NCI-H748 (cell line): ENCODE results near the gene LBH.

Experiments used
- DNase-seq: peaks from one replicate; lab custom pipeline; 2025; ENCODE audit not compliant: unreplicated experiment; lab: John Stamatoyannopoulos, UW

The LBH gene

DNA sequence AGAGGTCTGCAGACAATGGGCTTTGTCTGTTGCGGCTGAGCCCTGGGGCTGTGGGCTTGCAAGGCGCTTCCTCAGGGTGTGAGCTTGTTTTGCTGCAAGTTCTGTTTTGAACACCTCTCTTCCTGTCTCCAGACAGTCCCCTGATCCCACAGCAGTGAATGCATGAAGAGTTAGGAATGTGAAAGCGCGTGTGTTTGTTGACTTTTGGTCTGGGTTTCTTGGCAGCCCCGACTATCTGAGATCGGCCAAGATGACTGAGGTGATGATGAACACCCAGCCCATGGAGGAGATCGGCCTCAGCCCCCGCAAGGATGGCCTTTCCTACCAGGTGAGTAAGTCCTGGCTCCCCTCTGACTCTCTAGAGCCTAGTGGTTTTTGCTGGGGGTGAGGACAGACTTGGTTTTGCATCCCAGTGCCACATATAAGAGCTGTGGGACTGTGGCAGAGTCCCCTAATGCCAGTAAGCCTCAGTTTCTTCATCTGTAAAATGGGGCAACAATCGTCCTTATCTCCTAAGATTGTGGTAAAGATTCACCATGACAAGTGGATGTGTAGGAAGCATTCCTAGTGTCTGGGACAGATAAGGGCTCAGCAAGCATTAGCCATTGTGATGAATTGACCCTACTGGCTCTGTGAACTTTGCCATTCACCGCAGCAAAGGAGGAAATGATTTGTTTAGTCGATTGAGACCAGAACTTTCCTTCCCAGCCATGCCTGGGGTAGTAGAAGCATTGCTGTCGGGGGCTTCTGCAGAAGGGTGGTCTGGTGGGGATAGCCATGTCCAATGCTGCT, 3.0 kb downstream of the LBH start:
- no peak for DNase-seq

DNA sequence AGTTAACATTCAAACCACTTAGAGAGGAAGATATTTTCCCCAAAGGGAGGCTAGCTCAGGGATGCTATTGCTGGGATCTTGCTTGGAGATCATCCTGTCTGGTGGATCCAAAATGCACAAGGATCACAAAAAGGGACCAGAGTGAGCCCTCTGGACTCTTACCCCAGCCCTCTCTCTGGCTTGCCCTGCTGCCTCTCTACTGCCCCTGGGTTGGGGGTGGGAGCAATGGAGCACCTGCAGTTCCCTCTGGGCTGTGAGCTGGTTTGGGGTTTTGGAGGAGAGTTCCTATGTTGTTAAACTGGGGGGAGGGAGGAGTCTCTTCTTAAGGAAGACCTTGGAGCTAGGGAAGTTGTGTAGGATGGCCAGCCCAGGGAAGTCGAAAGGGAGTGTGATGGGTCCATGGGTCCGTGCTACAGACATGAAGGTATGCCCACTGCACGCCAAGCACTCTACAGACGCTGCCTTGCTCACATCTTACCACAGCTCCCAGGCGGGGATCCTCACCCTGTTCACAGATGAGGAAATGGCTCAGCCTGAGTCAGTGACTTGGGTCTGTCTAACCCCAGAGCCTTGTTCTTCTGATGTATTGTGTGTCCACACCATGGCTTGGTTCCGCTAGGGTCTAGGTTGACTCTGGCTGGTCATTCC, 3.8 kb downstream of the LBH start:
- no peak for DNase-seq

DNA sequence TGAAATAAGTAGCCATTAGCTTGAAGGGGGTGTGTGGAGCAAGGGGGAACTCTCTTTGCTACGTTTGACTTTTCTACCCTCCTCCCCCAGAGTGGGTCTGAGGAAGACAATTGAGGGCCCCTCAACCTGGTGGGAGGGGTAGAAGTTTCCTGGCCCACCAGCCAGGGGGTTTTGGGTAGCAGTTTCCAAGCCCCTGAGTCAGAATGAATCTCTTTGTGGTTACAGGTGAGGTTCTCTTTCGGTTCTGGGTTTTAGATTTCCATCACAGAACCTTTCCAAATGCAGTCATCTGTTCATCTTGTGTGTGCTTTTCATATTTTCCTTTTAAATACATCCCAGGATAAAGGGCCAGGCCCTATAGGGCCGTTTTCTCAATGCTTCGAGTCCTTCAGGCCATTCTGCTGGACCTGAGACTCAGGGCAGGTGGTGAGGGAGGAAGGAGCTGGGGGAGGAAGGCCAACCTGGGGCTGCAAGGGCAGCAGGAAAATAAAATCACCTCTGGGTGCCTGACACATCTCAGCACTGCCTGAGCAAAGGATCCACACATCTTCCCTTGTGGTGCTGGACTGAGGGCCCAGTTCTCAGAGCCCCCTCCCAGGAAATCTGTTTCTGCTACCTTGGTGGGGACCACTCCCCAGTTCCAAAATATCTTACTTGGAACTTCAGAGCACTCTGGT, 4.7 kb downstream of the LBH start:
- no peak for DNase-seq

DNA sequence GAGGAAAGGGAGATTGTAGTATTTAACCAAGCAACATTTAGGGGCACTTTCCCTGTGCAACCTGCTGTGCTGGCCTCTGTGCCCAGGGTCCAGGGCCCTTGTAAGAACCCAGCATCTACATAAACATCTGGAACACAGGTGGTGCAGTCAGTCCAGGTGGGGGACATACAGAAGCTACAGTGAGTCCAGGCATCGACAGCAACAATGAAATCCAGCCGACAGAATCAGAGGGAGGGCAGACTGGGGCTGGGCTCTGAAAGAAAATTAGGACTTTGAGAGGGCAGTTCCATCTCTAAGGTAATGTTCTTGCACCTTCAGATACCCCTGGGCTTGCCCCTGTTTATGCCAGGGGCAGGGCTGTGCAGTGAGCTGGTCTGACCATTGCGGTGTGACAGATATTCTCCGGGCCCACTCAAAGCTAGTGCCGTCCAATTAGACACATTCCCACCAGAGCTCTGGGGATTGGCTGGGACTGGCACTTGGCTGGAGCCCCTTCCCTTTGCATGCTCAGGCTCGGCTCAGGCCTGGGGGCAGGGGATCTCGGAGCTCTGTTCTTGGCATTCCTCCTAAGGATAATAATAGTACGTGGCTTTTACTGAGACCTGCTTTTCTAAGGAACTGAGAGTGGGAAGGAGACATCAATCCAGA, 5.4 kb downstream of the LBH start:
- DNase-seq, result no peak

DNA sequence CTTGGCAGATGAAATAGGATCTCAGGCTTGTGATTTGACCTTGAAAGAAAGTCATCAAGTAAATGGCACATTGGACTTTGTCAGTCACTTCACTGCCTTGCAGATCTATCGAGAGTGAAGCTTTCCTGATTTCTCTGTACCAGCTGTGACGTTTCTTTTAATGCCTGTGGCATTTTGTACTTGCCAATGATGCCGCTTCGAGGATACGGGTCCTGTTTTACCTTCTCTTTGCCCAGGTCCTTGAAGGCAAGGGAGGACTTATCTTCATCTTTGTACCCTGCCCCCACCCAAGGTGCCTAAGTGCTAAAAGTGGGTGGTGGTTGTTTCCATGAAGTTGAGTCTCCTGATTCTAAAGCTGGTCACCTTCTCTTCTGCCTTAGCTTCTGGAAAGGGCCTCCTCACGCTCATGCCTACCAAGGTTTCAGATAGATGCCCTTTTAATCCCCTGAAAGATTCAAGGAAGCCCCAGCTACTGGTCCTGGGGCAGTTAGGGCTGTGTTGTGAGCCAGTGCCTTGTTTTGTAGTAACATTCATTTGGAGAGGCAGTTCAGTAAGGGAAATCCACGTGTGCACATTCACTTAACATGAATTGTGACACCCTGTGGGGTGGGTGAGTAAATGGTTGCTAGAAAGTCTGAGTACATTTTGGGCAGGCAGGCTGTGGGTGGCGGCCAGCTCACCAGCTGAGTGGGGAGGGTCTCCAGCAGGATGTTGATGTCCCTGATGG, 6.1 kb downstream of the LBH start:
- no peak for DNase-seq

DNA sequence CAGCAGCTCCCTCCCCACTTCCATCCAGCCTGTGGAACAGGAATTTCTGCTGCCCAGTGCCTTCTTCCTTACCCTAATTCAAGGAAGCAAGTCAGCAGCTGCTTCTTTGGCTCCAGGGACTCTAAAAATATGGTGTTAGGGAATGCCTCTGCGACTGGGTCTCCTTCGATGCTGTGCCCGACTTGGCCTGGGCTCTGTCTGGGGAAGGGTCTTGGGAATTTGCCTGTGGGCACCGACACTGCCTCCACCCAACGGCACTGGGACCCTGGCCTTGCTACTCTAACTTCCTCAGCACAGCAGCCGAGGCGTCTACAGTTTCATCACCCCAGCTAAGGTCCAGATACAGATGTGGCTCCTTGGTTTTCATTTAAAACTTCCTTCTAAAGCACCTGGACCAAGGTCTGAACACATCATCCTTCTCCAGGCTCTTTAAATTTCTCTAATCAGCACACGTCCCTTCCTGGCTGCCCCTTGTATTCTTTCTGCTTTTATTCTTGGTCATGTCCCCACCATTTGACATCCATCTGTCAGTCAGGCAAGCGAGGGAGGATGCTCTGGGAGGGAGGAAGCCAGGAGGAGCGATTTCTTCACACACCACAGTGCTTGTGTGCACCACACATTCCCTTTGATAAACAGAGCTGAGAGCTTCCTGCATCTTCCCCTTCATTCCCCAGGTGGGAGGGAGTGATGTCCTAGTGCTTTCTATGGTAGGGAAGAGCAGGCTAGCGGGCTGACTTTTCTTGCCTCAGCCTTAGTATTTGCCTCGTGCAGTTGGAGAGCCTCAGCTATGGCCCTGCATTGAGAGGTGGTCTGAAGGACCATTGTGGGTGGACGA, 6.8 kb downstream of the LBH start:
- no peak for DNase-seq

DNA sequence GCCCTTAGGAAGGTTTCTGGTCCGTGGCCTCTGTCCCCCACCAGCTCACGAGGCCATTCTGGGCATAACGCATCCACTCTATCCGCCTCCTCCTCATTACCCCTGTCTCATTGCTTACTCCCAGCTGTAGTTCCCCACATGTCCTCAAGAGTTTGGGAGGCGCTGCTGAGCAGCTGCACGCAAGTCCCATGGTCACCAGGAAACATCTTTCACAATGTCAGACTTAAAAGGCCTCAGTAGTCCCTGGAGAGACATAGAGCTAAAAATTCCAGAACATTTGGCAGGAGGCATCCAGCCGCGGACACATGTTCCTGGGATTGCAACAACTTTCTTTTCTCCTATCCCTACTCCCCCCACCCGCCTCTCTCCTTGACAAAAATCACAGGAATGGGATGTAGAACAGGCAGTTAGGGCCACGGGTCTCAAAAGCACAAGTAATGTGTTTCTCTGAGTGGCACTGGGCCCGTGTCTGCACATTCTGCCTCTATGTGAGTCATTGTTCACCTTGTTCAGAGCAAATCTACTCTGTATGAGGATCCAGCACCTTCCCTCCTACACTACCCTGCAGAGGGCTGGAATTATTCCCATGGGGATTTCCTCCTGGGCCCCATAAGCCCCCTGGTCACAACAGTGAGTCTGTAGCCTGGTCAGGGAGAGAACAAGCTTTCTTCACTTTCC, 8.1 kb downstream of the LBH start:
- DNase-seq, result peak; percentile 45

DNA sequence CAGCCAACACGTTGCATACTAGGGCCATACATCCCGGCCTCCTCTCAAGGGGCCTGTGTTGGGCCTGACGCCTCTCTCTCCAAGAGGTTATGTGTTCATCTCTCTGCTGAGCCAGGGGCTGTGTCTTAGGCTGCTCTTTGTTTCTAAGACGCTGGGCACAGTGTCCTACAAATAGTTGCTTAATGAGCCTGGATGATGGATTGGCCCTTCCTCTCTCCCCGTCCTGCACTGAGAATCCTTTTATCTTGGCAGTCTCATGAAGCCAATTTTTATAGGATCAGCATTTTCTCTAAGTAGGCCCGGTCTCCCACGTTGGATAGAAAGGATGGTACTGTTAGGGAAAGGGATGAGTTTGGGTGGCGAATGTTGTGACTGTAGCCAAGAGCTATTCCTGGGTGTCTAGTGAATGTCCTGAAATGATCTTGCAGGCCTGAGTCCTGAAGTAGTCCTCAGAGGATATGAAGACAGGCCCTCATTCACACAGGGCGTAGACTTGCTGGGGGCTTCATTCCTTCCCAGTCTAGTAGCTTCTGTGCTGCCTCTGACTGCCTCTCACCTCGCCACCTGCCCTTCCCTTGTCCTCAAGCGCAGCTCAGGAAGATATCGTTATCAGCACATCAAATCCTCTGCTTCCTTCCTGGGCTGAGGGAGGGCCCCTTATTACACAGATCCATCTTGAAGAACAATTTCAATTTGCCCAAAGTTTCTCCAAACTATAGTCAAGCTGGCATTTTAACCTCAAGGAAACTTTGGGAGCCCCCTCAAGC, 8.8 kb downstream of the LBH start:
- no peak for DNase-seq

DNA sequence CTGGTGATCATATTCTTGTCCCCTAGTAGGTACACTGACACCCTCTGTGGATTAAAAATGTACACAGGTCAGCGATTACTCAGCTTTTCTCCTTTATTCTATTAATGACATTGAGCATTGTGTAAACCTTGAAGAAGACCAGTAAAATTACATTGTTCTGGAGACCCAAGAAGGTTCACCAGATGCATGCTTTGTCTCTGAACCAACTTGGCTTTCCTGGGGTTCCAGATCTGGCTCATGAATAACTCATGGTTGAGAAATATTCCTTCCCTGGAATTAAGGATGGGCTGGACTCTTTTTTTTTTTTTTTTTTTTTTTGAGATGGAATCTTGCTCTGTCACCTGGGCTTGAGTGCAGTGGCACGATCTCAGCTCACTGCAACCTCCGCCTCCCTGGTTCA, 11.9 kb downstream of the LBH start:
- no peak for DNase-seq

DNA sequence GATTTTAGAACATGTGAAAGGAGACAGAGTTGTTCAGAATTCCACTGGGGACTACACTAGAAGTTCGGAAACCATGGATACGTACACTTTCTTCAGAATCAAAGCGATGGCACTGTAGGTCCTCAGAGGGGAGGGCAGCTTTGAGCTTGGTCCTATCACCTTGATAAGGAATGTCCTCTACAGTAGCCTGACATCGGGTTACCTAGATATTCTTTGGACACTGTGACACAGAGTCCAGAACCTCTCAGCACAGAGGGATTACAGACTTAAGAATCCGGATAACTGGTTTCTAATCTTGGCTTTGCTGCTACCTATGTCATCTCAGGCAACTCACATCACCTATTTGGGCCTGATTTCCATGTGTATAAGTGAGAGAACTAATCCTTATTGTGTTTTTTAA, 14.0 kb downstream of the LBH start:
- no peak for DNase-seq

DNA sequence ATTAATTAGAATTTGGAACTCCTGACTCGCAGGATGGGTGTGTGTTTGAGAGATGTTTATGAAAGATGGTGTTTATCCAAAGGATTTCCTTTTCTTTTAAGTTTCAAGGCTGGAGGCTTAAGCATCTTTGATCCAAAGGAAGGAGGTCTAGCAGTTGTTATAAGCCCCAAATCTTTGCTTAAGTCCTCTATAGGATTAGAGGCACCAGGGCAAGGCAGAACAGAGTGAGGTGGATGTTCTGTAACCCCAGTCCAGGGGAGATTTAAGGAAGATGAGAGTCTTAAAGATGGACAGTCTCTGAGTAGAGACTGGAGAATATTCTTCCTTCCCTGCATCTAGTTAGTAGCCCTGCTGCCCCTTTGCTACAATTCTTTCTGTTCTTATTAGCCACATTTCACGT, 17.5 kb downstream of the LBH start:
- DNase-seq, result no peak

DNA sequence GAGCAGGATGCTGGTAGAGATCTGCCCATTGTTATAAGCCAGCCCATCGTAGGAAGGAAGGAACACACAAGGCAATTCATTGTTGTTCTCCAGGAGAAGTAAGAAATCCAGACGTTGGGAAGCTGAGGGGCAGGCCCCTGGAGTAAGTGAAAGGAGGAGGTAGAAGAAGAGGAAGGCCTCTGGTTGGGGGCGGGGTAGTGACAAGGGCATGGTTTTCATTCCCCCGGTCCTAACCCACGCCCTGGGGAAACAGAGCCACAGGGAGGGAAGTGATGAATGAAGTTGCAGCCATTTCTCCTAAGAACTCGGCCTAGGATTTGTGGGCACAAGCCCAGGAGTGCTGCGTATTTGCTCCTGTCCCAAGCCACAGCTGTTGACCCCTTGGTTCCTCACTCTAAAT, 18.0 kb downstream of the LBH start:
- DNase-seq, result no peak

DNA sequence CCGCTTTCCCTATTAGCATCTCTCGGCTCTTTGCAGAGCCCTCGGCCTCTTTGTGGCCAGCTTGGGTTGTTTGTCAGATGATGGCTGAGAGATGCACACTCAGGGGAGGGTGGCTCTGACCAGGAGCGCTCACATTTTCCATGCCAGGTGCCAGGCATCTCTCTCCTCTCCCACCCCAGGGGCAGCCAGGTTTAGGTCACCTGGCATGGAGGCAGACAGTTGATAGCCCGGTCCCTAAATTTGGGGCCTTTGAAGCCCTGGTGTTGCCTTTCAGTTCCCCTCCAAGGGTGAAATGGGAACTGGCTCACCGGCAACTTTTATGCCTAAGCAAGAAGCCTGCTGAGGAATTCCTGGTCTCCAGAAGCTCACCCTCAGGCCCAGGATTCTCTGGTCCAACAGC, 19.1 kb downstream of the LBH start:
- no peak for DNase-seq

DNA sequence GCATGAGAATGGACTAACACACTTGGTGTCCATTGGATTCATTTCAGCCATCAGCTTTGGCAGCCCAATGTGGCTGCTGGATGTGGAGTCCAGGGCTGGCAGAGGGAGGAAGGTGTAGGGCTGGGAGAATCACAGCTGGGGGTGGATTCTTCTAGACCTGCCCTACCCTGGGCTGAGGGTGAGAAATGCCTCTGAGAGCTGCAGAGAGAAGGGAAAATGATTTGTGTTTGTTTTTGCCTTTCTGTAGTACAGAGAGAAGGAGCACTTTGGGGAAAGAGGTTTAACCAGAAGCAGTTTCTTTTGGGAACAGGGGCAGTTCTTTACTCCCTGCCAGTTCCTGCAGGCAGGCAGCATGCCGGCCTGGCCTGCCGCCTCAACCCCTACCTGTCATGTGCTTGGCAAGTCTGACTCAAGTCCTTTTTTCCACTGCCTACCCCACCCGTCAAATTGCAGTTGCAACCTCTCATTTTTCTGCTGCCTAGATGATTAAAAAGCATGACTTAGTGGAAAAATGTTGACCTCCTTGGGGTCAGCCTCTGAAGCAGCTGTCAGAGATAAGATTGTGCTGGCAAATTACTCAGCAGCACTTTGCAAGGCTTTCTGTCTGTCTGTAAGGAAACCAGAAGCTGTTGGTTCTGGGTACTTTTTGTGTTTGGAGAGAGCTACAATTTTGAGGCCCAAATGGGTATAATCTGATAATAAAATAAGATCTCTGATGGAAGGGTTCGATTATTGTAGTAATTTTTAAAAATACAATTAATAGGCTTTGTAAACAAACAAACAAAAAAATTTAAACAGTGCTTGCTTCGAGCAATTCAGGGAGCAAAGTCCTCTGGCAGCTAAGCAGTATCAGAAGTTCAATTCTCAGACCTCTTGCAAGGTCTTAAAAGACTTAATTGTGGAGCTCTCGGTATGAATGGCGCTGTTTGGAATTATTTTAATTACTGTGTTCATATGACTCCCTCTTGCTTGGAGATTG, 21.7 kb downstream of the LBH start:
- DNase-seq, result peak; percentile 1

DNA sequence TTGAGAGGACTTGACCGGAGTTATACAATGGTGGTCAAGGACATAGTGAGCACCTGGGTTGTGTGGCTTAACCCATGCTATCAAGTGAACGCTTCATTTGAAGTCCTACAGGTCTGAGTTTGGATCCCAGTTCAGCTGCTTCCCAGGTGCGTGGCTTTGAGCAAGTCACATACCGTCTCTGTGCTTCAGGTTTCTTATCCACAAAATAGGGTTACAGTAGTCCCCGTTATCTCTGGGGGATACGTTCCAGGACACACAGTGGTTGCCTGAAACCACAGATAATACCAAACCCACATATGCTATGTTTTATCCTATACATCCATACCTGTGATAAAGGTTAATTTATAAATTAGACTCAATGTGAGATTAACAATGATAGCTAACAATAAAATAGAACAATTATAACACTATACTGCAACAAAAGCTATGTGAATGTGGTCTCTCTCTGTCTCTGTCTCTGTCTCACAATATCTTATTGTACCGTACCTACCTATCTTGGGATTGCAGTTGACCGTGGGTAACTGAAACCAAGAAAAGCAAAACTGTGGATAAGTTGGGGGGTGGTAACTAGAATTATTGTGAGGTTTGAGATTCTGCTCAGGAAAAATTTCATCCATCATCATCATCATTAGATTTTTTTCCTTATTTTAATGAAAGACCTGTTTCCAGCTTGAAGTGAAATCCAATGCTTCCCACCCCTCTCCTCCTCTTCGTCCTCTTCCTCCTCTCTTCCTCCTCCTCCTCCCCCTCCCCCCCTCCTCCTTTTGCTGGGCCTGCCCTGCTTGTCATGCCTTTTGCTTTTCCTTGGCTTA, 22.7 kb downstream of the LBH start:
- DNase-seq, result no peak

DNA sequence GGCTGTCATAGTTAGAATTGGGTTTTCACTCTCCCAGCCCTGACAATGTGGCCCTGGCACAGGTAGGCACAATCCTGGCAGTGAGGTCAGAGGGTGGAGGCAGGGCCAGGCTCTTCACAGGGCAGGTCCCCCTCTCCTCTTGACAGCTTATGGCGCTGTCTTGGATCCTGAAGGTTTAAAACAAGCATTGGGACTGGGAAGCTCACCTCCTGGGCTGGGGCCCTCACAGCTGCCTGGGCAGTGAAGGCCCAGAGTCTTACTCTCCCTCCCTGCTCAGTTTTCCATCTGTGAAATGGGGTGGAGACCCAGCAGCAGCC, 23.3 kb downstream of the LBH start:
- no peak for DNase-seq

DNA sequence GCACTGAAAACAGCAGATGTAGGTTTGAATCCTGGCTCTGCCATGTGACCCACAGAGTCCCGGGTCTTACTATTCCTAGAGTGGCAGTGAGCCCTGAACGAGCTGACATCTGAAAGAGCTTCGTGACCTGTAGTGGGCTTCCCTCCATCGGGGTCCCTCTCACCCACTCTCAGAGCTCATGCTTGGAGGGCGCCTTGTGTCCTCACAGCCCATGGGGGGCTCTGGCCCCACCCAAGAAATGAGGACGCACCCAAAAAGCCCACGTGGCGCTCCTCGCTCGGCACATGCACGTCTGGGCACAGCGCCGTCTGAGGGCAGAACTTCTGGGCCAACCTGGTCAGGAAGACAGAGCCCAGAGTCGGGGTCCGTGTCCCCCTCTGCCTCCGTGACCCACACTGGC, 23.7 kb downstream of the LBH start:
- DNase-seq, result no peak
